ENCODE results near the gene DNMBP. TPM values are rescaled to one million over a fixed set of nuclear protein-coding genes. Genes with fewer than 3 reads are reported as not detected.

Gene DNMBP
- total and polyA plus RNA-seq, 2 donors (not counting 3 experiments of a cell fraction or from before 2014, with no cell fraction given), result 32.0 to 53.4 TPM

DNA sequence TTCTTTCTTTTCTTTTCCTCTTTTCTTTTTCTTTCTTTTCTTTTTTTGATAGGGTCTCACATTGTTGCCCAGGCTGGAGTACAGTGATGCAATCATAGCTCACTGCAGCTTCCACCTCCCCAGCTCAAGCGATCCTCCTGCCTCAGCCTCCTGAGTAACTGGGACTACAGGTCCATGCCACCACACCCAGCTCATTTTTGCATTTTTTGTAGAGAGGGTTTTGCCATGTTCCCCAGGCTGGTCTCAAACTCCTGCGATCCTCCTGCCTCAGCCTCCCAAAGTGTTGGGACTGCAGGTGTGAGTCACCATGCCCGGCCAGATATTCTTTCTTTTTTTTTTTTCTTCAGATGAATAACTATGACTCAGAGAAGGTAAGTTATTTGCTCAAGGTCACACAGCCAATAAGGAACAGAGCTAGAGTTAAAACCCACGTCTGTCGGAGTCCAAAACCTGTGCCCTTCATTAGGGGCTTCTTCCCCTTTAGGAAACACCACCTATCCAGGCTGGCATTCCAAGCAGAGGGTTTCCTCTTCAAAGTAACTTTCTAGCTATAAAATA lies 28.1 kb upstream of the DNMBP start:
- POLR2A ChIA-PET, result no interaction called here

More for the DNA sequence above, 28.1 kb upstream of the DNMBP start:
- intact Hi-C loops (cut with micrococcal nuclease), result no loop called here
- Histone ChIP-seq H3K4me3 (replicated peaks in 1 of 3; ENCODE audit: insufficient read depth in 1 of 3, low read depth in 1 of 3, low read length in 3 of 3) (no peak overlapping the region), H3K4me2 (ENCODE audit: insufficient read depth, low read length) (no peak overlapping the region), H3K9me1 (replicated peaks; ENCODE audit: control insufficient read depth, extremely low read depth, insufficient read depth, low read length) (no peaks in the 10 kb centered on the region), H3K79me2 (ENCODE audit: control insufficient read depth, insufficient read depth, low read length) (no peaks in the 10 kb centered on the region), H3K27ac (ENCODE audit: insufficient read depth, low read depth, low read length) (no peak overlapping the region), H3K27me3 (ENCODE audit: control insufficient read depth in 2 of 2, insufficient read depth in 2 of 2, low read length in 2 of 2) (no peaks in the 10 kb centered on the region), H2AFZ (ENCODE audit: low read depth, low read length) (no peak overlapping the region), H3K9ac (replicated peaks; ENCODE audit: extremely low read depth, insufficient read depth, low read length) (no peak overlapping the region), H4K20me1 (replicated peaks; ENCODE audit: control insufficient read depth, extremely low read depth, insufficient read depth, low read length) (no peaks in the 10 kb centered on the region), H3K4me1 (ENCODE audit: control insufficient read depth, extremely low read depth, insufficient read depth, low read length) (peaks cover 6% of the 10 kb centered on the region), H3K36me3 (ENCODE audit: control insufficient read depth in 2 of 2, extremely low read depth in 1 of 2, insufficient read depth in 2 of 2, low read length in 2 of 2) (no peaks in the 10 kb centered on the region), H3K9me3 (replicated peaks; ENCODE audit: control insufficient read depth, insufficient read depth, low read length) (no peaks in the 10 kb centered on the region)
- TF ChIP-seq JUN (IDR thresholded peaks at IDR 0.05; ENCODE audit: borderline replicate concordance, insufficient read depth, insufficient read length, low read depth) (peak; percentile 7), CTCF (IDR thresholded peaks at IDR 0.05; ENCODE audit: extremely low read depth in 1 of 2, insufficient read depth in 1 of 2, low read depth in 1 of 2, low read length in 2 of 2) (no peak), FOS (IDR thresholded peaks at IDR 0.05; ENCODE audit: borderline replicate concordance, insufficient read depth, low read length) (peak; percentile 30)
- BruUV-seq (replicated peaks), result no TSS peak
- dilution Hi-C loops (cut with MboI; ENCODE audit: extremely low pct_ligation_motif_present, low sequenced_read_pairs), result no loop called here
- CTCF ChIA-PET, result interaction anchor here (0.9 to 3.5 kb wide), 4 partner anchors 8 to 192 kb away, joined by 3 to 12 read pairs (median 6); partner anchors contain the start of gene DNMBP
- no peak for FAIRE-seq
- no peak for DNase-seq (ENCODE audit: low read depth, low spot score)

All from endothelial cell of umbilical vein (primary cell).